ENCODE results near the gene TRPC1.

Gene TRPC1

DNA sequence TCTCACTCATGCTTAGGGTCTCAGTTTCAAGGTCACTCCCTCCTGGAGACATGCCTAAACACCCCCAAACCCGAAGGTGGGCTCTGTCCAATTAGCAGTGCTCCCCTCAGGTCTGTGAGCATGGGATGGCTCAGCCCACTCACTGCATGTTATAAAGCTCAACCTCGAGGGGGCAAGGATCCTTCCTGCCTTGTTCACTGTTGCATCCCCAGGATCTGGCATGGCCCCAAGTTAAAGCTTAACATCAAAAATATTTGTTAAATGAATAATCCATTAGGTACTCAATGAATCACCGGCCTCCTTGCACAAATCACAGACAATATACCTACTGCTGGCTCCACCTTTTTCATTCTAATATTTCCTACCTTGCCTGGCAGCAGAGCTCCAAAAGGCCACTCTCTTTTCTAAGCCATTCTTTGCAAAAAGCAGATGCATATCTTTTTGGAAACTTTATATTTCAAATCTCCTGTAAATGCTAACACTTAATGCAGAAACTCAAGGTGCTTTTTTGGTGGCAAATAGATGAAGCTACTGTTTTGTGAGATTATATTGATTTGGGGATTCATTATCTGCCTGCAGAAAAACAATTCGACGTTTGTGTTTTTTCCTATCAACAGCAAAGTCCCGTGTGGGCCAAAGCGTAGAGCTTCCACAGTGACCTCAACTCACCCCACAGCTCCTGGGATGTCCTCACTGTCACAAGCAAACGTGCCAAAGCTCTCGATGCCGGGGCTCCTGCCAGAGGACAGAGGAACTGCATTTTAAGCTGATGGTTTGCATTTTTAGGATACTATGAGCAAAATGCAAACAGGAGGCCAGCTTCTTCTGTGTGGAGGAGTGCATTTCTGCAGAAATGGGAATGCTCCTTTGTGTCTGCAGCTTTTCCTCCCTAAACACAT, 129.7 kb downstream of the TRPC1 start:
- TF ChIP-seq, protein P1, sequence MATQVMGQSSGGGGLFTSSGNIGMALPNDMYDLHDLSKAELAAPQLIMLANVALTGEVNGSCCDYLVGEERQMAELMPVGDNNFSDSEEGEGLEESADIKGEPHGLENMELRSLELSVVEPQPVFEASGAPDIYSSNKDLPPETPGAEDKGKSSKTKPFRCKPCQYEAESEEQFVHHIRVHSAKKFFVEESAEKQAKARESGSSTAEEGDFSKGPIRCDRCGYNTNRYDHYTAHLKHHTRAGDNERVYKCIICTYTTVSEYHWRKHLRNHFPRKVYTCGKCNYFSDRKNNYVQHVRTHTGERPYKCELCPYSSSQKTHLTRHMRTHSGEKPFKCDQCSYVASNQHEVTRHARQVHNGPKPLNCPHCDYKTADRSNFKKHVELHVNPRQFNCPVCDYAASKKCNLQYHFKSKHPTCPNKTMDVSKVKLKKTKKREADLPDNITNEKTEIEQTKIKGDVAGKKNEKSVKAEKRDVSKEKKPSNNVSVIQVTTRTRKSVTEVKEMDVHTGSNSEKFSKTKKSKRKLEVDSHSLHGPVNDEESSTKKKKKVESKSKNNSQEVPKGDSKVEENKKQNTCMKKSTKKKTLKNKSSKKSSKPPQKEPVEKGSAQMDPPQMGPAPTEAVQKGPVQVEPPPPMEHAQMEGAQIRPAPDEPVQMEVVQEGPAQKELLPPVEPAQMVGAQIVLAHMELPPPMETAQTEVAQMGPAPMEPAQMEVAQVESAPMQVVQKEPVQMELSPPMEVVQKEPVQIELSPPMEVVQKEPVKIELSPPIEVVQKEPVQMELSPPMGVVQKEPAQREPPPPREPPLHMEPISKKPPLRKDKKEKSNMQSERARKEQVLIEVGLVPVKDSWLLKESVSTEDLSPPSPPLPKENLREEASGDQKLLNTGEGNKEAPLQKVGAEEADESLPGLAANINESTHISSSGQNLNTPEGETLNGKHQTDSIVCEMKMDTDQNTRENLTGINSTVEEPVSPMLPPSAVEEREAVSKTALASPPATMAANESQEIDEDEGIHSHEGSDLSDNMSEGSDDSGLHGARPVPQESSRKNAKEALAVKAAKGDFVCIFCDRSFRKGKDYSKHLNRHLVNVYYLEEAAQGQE (IDR thresholded peaks at IDR 0.05; ENCODE audit: insufficient read depth in 1 of 2, low read depth in 2 of 2, low read length in 2 of 2) = no peak
- TF ChIP-seq TAF1 (IDR thresholded peaks at IDR 0.05; ENCODE audit: borderline replicate concordance, insufficient read depth, low read length) (no peak), SIN3A (IDR thresholded peaks at IDR 0.05; ENCODE audit: borderline replicate concordance, insufficient read depth, low read length) (no peak), FOXP2 (optimal IDR thresholded peaks at IDR 0.05; ENCODE audit: borderline replicate concordance, extremely low read depth, extremely low read length, insufficient read depth) (no peak), POLR2AphosphoS5 (IDR thresholded peaks at IDR 0.05; ENCODE audit: low read depth, low read length) (no peak)

DNA sequence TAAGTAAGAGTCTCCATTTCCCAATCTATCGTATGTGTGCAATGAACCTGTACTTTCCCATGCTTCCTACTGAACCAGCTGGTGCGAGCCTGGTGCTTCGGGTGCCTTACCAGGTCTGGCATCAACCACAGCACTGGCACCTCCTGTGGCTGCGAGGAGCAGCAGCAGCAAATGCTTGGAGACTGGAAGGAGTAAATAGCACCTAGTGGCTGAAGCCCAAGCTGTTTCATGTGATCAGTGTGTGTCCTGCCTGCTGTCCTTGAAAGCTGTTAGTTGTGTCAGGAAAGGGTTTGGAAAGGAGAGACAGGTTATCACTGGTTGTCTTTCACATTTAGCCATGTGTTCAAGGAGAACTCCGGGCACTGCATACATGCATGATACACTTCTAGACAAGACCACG, 133.2 kb downstream of the TRPC1 start:
- TF ChIP-seq FOXP2 (optimal IDR thresholded peaks at IDR 0.05; ENCODE audit: borderline replicate concordance, extremely low read depth, extremely low read length, insufficient read depth) (no peak), SIN3A (IDR thresholded peaks at IDR 0.05; ENCODE audit: borderline replicate concordance, insufficient read depth, low read length) (no peak), POLR2AphosphoS5 (IDR thresholded peaks at IDR 0.05; ENCODE audit: low read depth, low read length) (no peak), TAF1 (IDR thresholded peaks at IDR 0.05; ENCODE audit: borderline replicate concordance, insufficient read depth, low read length) (no peak)
- TF ChIP-seq, protein P1 (IDR thresholded peaks at IDR 0.05; ENCODE audit: insufficient read depth in 1 of 2, low read depth in 2 of 2, low read length in 2 of 2) = no peak

Data from PFSK-1 (cell line).